HG02943 (cell line): ENCODE results near the gene RYR2.

Experiments
- ATAC-seq: cut with Tn5 transposase; IDR thresholded peaks from one replicate; pipeline ENCODE4 v1.9.1; 2021; ENCODE audit warnings: mild to moderate bottlenecking, low read depth, moderate library complexity; ENCODE audit not compliant: unreplicated experiment

RYR2 gene

GRCh38 chr1:237029850-237030535 lies 12.0 kb upstream of the RYR2 start:
- ATAC-seq, result no peak

GRCh38 chr1:237031480-237031879 lies 10.5 kb upstream of the RYR2 start:
- no peak for ATAC-seq

GRCh38 chr1:237032029-237032428 lies 10.0 kb upstream of the RYR2 start:
- ATAC-seq, result no peak

GRCh38 chr1:237033061-237033460 lies 8.9 kb upstream of the RYR2 start:
- no peak for ATAC-seq

- no peak for ATAC-seq
These were observed 8.2 kb upstream of the RYR2 start for GRCh38 chr1:237033804-237034203.

GRCh38 chr1:237035759-237036158 lies 6.2 kb upstream of the RYR2 start:
- no peak for ATAC-seq

GRCh38 chr1:237038211-237038610 lies 3.8 kb upstream of the RYR2 start:
- ATAC-seq, result no peak

- no peak for ATAC-seq
These were observed 1.2 kb upstream of the RYR2 start for GRCh38 chr1:237040823-237041222.

GRCh38 chr1:237041461-237041794 lies 556 bp upstream of the RYR2 start:
- ATAC-seq, result no peak

- ATAC-seq, result no peak
These were observed 525 bp downstream of the RYR2 start for GRCh38 chr1:237042526-237042891.

- no peak for ATAC-seq
These were observed 1.1 kb downstream of the RYR2 start for GRCh38 chr1:237042892-237043576.

GRCh38 chr1:237043846-237044636 lies 2.1 kb downstream of the RYR2 start:
- no peak for ATAC-seq

GRCh38 chr1:237045278-237046016 lies 3.5 kb downstream of the RYR2 start:
- ATAC-seq, result no peak

GRCh38 chr1:237048803-237049202 lies 6.8 kb downstream of the RYR2 start:
- ATAC-seq, result no peak

GRCh38 chr1:237050185-237050584 lies 8.2 kb downstream of the RYR2 start:
- ATAC-seq, result no peak

- no peak for ATAC-seq
These were observed 8.9 kb downstream of the RYR2 start for GRCh38 chr1:237050915-237051314.

GRCh38 chr1:237054313-237054712 lies 12.3 kb downstream of the RYR2 start:
- no peak for ATAC-seq

GRCh38 chr1:237058470-237058869 lies 16.5 kb downstream of the RYR2 start:
- ATAC-seq, result no peak

GRCh38 chr1:237059244-237059643 lies 17.3 kb downstream of the RYR2 start:
- no peak for ATAC-seq

GRCh38 chr1:237062976-237063375 lies 21.0 kb downstream of the RYR2 start:
- ATAC-seq, result no peak

GRCh38 chr1:237065903-237066302 lies 23.9 kb downstream of the RYR2 start:
- no peak for ATAC-seq
